Embryonic facial prominence (tissue), 1 donor: ENCODE results near the gene UNC50.

Experiments
- DNase-seq: peaks from one replicate; pipeline ENCODE4 v3.0.0-alpha.2; 2016; ENCODE audit errors: extremely low spot score

UNC50 gene, protein sequence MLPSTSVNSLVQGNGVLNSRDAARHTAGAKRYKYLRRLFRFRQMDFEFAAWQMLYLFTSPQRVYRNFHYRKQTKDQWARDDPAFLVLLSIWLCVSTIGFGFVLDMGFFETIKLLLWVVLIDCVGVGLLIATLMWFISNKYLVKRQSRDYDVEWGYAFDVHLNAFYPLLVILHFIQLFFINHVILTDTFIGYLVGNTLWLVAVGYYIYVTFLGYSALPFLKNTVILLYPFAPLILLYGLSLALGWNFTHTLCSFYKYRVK

DNA sequence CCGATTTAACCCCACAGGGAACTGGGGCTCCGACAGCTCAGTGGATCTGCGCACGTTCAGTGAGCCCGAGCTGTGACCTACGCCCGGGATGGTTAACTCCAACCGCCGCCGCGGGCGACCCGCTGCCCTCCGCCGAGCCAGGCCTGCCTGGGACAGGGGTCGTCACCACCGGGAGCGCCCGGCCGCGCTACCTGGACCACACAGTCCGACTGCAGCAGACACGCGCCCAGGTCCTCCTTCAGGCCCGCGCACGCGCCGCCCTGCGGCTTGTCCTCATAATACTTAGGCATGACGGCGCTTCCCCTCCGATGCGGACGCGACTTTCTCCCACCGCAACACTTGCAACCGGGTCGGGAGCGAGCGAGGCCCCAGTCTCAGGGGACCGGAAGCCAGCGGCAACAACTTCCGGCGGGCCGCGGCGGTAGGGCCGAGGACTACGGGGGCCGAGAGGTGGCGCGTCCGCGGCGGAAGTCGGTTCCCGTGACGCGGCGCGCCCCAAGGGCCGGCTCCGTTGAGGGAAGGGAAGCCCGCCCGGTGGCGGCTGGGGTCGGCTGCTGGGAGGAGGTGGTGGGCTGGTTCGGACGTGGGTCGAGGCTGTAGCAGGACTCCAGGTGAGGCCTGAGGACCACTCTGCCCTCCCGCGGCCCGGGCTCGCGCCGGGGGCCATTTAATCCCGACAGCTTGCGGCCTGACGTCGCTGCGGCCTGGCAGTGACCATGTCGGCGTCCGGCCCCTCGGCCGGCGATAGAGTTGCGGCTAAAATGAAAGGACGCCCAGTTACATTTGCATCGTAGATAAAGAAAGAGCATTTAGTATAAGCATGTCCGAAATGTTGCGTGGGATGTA lies at the start of gene UNC50, which contains the start of gene COA5:
Gene UNC50, plus strand, starts transcription at position 474 of the 846 bp plus-strand sequence. CDS start 1,171 bp downstream, outside the sequence.
Gene COA5, minus strand, starts transcription at position 397 of the 846 bp plus-strand sequence. Its CDS starts 107 bp downstream, at position 290.
- DNase-seq, result peak; percentile 65

DNA sequence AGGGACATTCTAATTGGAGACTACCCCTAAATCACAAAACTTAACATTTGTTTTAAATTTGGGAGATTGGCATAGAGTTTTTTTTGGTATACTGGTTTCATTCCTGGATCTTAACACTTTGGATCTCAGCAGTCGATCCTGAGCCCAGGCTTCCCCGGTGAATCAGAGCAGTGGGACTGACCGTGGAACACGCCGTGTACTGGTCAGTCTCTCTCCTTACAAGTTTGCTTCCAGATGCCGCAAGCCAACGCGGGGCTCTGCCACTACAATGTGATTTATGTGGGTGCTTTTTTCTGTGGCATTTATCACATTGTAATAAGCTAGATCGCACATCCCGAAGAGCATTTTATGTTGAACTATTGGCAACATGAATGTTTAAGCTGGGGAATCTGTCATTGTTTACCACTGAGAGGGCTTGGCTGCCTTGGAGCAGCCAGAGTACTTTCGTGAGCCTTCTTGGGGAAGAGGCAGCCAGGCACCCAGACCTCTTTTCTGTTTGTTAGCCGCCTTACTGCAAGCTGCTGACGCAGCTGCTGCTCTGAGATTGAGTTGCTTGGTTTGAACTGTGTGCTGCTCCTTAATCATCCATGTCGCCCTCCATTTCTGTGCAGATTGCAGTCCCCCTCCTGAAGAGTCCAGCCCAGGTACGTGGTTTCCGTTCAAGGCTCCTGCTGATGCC lies 49.4 kb upstream of the UNC50 start:
- no peak for DNase-seq

DNA sequence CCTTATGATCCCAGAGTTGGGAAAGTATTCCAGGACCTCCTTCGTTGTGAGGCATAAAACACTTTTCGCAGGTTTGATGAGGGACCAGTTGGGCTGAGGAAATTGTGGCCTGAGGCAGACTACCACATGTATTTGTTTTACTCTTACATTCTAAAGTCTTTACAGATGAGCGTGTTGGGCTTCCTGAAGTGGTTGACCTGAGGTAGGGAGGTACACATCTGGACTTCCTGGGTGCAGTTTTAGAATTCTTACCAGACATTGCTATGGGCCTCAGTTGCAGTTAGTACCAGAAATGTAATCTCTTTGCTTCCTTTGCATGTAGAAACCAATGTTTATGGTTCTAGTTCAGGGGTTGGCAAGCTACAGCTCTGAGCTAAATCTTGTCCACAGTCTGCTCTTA lies 48.8 kb upstream of the UNC50 start:
- no peak for DNase-seq

DNA sequence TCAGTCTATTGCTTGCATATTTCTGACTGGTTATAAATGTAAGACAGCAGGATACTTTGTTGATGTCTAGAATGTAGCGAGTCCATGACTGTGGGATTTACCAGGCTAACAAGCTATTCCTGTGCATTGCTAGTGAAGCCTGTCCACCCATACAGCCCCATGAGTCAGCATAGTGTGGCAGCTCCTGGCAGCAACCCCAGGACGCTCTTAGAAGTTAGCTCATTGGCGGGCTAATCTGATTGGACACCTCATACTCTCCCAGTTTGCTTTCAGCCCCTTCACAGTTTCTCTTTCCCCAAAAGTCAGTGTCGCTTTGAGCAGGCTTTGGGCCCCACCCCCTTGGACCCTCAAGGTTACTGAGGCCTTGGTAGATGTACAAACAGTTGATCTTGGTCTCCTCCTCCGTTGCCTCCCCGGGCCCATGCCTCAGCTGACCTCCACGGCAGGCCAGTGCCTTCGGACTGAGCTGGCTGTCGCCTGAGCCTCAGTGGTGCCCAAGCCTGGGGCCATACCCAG lies 48.1 kb upstream of the UNC50 start:
- DNase-seq, result no peak

DNA sequence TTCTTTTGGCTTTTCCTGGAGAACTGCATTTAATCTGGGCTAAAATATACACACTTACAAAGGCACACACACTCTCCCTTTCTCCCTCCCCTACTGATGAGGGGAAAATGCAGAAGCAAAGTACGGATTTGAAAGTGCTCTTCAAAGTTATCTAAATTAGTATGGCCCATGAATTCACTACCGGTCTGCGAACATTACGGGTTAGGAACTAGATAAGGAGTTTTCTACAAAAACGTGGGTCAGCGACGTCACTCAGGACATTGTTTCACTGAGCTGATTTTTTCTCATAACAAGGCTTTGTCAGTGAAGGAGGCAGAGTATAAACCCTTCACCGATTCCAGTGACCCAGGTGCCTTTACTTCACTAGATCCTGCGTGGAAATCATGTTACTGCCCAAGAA lies 47.4 kb upstream of the UNC50 start:
- DNase-seq, result no peak

DNA sequence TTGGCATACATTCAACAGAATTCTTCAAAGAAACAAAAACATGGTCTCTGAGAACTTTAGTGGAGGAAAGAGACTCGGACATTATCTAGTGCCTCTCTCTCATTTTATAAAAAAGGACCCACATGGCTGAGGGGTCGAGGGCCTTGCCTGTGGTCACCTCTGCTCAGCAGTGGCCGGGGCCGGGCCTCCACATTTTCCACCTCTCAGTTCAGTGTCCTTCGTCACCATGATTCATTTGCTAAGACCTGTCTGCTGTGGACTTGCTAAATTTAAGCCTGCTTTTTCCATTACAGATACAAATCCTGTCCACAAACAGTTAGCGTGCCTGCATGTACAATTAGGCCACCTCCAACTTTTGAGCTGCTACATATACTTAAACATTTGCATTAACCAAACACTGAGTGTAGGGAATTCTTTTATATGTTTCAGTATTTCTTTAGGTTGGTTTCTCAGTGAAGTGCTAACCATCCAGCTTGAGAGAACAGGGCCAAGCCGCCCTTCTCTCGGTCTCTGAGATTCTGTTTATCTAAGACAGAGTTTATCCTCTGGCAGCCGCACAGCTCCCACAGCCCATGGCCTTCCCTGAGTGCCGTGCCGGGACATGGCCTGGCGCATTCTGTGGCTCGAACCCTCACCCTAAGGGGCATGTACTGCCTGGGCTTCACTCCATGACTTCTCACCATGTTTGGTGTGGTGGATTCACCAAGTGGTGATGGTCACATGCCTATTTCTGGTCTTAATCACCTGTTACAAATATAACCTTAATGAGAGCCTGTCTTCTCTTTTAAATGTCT lies 46.3 kb upstream of the UNC50 start:
- no peak for DNase-seq

DNA sequence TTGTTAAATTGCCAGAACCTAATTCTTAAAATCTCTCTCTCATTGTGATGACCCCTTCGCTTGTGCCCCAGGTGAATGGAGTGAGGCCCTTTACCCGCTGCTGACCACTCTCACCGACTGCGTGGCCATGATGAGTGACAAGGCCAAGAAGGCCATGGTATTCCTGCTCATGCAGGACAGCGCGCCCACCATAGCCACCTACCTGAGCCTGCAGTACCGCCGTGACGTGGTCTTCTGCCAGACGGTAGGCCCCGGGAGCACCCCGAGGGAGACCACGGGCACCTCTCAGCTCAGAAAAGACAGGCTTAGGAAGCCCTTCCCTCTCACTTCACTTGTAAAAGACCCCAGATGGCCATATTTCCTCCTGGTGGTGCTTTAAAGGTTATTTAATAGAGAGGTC lies 45.0 kb upstream of the UNC50 start:
- no peak for DNase-seq

DNA sequence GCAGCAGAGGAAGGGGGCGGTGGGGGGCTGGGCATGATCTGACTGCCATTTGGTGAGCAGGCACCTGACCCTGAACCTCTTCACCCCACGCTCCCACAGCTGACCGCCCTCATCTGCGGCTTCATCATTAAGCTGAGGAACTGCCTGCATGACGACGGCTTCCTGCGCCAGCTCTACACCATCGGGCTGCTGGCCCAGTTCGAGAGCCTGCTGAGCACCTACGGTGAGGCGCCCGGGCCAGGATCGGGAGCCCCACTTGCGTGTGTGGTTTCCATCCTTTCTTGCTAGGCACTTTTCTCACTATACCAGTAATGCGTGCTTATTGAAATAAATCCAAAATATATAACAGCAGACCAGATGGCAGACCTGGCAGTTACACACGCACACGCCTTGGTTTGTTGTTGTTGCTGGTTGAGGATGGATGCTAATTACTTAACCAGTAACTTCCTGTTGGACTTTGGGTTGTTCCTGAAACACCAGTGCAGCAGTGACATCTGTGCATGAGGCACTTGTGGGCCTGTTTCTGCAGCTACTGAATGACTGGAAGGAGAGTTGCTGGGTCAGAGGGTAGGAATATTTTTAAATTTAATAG lies 43.8 kb upstream of the UNC50 start:
- DNase-seq, result no peak

DNA sequence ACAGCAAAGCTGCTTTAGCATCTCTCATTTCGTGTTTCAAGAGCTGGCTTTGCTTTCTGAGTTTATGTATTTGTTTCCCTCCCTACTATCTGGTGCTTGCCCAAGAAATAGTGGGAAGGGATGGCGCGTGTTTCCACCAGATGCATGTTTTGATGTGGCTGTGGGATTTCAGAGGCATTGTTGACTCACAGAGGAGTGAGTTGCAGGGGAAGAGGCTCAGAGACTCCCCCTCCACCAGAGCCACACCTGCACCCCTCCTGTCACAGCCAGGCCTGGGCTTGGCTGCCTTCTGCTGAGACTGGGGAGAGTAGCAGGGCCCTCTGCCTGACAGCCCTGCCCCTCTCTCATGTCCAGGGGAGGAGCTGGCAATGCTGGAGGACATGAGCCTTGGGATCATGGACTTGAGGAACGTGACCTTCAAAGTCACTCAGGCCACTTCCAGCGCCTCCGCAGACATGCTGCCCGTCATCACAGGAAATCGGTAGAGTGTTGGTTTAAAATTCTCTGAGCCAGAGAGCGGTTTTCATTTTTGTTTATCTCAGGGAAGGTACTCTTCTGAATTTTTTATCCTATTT lies 43.0 kb upstream of the UNC50 start:
- no peak for DNase-seq

DNA sequence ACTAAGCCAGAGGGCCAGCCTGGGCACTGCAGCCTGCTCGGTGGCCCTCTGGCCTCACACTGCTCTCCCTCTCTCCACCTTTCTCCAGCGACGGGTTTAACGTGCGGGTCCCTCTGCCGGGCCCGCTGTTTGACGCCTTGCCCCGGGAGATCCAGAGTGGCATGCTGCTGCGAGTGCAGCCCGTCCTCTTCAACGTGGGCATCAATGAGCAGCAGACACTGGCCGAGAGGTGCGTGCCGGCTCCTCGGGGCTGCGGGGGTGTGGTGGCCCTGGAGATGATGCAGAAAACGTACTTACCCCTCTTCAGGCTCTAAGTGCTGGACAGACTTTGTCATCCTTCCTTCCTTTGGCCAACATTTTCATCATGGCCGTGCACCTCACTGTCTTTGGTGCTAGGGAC lies 42.4 kb upstream of the UNC50 start:
- DNase-seq, result no peak

DNA sequence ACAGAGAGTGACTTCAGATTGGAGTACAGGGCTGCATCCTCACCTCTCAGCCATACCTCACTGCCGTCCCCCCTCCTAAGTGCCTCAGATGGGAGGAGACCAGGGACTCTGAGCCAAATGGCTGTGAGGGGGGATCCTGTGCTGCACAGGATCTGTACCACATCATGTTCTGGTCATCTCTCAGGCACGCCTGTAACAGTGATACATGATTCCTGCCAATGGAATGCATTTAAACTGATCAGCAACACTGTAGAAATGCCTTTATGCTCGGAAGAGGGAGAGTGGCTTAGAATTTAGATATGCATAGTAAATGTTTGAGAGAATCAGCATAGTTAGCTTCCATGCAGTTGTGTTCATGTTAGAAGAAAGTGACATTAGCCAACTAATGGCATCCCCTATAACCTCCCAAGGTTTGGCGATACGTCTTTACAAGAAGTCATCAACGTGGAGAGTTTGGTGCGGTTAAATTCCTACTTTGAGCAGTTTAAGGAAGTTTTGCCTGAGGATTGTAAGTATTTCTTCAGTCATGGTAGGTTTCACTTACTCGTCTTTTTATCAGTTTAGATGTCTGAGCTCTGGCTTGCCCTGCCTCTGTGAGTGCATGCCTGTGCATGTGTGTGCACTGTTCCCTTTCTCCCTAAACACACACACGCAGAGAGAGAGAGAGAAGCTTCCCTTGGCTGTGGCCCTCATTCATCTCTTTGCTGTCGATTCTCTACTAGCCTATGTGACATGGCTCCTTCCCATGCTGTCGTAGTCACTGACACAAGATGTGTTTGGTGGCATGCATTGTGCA lies 40.0 kb upstream of the UNC50 start:
- no peak for DNase-seq

DNA sequence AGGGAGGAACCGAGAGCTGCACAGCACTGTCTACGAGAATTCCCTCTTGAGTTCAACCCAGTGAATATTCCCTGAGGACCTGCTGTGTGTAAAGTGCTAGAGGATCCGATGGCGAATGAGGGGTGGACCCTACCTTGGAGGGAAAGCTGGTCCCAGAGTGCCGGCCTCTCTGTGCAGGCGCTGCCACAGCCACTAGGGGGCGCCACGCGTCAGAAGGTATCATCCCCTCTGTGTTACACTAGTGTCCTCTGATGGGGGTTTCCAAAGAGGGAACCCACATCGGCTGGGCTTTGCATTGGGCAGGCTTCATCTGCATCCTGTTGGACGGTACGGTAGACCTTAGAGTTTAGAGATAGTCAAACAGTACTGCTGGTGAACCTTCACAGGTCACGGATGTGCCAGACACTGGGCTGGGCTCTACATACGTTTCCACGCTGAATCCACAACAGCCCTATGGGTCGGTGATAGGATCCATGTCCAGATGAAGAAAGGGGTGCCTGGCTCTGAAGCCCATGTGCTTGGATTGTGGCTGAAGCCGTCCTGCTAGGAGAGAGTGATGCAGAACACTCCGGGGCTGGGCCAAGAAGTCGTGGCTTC lies 39.1 kb upstream of the UNC50 start:
- DNase-seq, result no peak

DNA sequence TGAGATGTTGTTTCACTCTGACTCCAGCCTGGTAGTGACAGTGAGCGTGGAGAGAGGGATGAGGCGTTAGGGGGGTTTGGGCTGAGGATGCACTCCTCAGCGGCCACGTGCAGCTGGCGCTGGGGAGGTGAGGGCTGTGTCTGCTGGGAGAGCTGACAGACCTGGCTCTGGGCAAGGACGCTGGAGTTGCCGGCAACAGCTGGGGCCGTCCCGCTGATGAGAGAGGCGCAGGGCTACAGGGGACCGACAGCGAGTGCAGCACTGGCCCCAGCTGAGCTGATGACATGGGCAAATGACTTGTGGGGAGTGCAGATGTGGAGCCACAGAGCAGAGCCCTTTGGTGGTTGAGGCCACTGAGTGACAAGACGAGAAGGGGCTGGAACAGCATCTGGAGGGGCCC lies 38.5 kb upstream of the UNC50 start:
- DNase-seq, result no peak

DNA sequence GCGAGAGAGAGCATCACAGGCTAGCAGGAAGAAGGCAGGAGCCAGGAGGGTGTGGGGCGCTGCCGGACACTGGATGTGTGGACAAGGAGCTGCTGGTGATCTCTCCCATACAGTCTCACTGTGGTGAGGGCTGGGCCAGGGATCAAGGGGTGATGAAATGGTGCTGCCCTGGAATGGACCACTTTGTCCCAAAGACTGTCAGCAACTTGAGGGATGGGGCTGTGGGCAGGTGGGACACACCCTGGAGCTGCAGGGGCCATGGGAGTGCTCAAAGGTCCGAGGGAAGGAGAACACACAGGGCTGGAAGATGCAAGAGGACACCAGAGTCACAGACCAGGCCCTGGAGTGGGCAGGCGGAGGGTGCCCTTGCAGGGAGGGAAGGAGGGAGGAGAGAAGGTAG lies 38.0 kb upstream of the UNC50 start:
- no peak for DNase-seq

DNA sequence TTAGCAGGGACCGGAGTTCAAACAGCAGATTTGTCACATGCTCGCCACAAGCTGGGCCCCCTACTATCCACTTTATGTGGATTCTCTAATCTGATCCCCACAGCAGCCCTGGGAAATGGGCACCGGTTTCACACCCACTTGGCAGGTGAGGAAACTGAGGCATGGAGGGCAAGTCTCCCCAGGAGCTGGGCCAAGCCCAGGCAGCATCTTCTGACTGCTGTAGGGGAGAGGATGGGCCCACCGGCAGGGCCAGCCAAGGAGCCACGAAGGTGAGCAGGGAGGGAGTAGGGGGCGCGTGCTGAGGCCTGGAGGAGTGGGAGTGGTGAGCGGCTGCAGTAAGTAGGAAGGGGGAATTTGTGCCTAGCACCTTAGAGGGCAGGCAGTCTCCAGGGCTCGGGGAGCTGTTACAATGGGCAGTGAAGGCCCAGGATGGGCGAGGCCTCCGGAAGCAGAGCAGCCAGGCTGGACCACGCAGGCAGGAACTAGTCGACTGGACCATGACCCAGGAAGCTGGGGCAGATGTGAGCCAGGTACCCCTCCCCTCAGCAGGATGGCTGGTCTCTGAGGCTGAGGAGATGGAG lies 37.2 kb upstream of the UNC50 start:
- no peak for DNase-seq

DNA sequence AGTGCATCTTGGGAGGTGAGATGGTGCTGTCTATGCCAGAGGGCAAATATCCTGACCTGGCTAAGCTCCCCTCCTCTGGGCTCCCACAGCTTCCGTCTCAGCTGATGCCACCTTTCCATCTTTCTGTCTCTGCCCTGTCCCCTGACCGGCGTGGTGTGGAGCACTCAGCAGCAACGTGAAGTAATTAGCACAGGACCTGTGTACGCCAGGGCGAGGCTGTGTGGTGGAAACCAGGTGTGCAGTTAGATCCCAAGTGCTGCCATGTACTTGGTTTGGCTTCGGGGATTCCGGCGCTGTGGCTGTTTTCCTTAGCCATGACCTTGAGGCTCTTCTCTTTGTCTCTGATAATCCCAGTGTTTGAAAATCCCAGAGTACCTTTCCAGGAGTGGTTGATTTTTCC lies 36.6 kb upstream of the UNC50 start:
- no peak for DNase-seq

DNA sequence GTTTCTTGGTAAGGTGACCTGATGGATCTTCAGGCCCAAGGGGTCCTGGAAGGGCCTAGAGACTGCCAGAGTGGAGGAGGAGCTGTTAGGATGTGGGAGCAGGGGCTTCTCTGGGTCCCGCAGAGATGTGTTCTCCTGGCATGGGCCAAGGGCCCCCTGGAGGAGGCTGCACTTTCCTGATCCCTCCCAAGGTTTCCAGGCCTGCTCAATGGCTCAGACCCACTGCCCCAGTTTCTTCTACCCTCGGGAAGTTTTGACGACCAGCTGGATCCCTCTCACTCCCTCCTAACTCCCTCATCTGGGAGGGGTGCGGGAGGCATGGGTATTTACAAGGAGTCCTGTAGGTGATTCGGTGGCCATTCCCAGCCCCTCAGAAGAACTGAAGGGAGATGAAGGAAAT lies 36.2 kb upstream of the UNC50 start:
- no peak for DNase-seq

DNA sequence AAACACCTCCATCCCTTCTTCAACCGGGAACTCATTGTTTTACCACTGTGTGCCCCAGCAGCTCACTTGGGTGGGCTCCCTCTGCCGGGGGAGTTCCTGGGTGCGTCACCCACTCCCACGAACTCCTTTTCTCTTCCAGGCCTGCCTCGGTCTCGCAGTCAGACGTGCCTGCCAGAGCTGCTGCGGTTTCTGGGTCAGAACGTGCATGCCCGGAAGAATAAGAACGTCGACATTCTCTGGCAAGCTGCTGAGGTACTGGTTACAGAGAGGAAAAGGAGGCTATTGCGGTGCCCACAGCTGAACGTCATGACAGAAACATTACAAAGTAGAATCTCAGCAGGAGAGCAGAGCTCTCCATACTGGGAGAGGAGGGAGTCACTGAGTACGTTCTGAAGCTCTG lies 35.7 kb upstream of the UNC50 start:
- DNase-seq, result no peak

DNA sequence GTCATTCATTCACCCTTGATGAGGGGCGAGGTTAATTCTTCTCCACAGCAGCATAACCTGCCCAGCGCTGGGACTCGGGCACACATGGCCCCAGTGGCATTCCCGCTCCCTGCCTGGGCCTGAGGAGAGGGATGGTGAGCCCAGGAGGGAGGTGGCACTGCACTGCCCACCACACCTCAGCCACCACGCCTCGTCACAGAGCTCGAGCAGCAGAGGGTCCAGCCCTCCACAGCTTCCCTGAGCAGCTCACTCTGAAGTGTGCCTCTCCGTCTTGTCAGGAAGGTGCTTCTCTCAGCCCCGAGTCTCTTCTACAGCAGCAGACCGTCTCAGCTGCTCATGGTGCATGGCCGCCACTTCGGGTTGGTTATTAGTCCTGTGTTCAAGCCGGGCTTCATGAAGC lies 35.0 kb upstream of the UNC50 start:
- no peak for DNase-seq
